H1 (cell line): ENCODE measurements around the gene MMP17. TPM values are rescaled to one million over a fixed set of nuclear protein-coding genes. Genes with fewer than 3 reads are reported as not detected.

Experiments used
- CTCF ChIA-PET: fragments of 300-600 bp; sonication (Branson Sonifier 250); formaldehyde crosslinking; loops from one replicate; lab custom pipeline; 2021; ENCODE audit not compliant: partially characterized antibody; lab: Charles Lee
- POLR2A ChIA-PET: fragments of 300-600 bp; sonication (Branson Sonifier 250); formaldehyde crosslinking; loops from one replicate; lab custom pipeline; 2021; ENCODE audit warnings: inconsistent platforms; ENCODE audit not compliant: partially characterized antibody; lab: Charles Lee
- DNase-seq, 2 experiments: peaks; one replicate each; pipeline versions ENCODE4 v3.0.0 to v3.0.0-alpha.2; 2010 to 2022; ENCODE audit warnings: low spot score in 2 of 2, low read depth in 1 of 2, mixed read lengths in 1 of 2
- FAIRE-seq: peaks from 2 replicates; lab custom pipeline; 2011; peaks lifted over from hg19 to GRCh38; lab: Jason Lieb, UNC
- H2AFZ ChIP-seq: 2 replicates; pipeline ENCODE4 v1.8.1; 2012; ENCODE audit warnings: low read length, inconsistent platforms
- H2AK5ac ChIP-seq: 2 replicates; pipeline ENCODE4 v1.6.1; 2013; ENCODE audit warnings: low read depth, low read length
- H2BK120ac ChIP-seq: replicated peaks from 2 replicates; pipeline ENCODE3; 2013; ENCODE audit warnings: low read depth, low read length, inconsistent platforms
- H2BK12ac ChIP-seq: 2 replicates; pipeline ENCODE4 v1.6.1; 2013; ENCODE audit warnings: low read depth, low read length
- H2BK15ac ChIP-seq: 2 replicates; pipeline ENCODE4 v1.6.1; 2013; ENCODE audit warnings: low read length
- H2BK20ac ChIP-seq: 2 replicates; pipeline ENCODE4 v1.6.1; 2013; ENCODE audit warnings: low read length
- H2BK5ac ChIP-seq: 2 replicates; pipeline ENCODE4 v1.6.1; 2013; ENCODE audit warnings: low read depth, low read length
- H3K14ac ChIP-seq: 2 replicates; pipeline ENCODE4 v1.6.1; 2013; ENCODE audit warnings: inconsistent platforms; ENCODE audit not compliant: insufficient read length
- H3K18ac ChIP-seq: 2 replicates; pipeline ENCODE4 v1.6.1; 2013; ENCODE audit warnings: low read length; ENCODE audit errors: extremely low read depth
- H3K23ac ChIP-seq: 2 replicates; pipeline ENCODE4 v1.6.1; 2013; ENCODE audit warnings: inconsistent platforms; ENCODE audit not compliant: insufficient read length
- H3K23me2 ChIP-seq: 2 replicates; pipeline ENCODE4 v1.6.1; 2013; ENCODE audit warnings: low read depth, low read length
- H3K27ac ChIP-seq: 2 replicates; pipeline ENCODE4 v1.6.1; 2011; ENCODE audit warnings: low read depth, low read length, inconsistent platforms
- H3K27me3 ChIP-seq, 4 experiments: replicated peaks in 1 of 4; 1 replicate in 1 of 4; 2 replicates in 3 of 4; pipeline versions ENCODE4 v1.6.1 to v1.8.1; 2011 to 2013; ENCODE audit warnings: low read length in 3 of 4, mild to moderate bottlenecking in 3 of 4, inconsistent platforms in 2 of 4, mixed read lengths in 2 of 4, moderate library complexity in 1 of 4; ENCODE audit not compliant: control insufficient read depth in 3 of 4, insufficient read depth in 3 of 4; ENCODE audit errors: extremely low read depth in 1 of 4
- H3K36me3 ChIP-seq, 4 experiments: 2 replicates each; pipeline versions ENCODE4 v1.6.1 to v1.8.1; 2011 to 2013; ENCODE audit warnings: mild to moderate bottlenecking in 4 of 4, low read length in 3 of 4, moderate library complexity in 2 of 4, control low read depth in 1 of 4, inconsistent platforms in 1 of 4; ENCODE audit not compliant: insufficient read depth in 4 of 4, control insufficient read depth in 2 of 4
- H3K4ac ChIP-seq: replicated peaks from 2 replicates; pipeline ENCODE3; 2013; ENCODE audit warnings: low read length, low read depth, mixed read lengths, inconsistent platforms; ENCODE audit not compliant: insufficient read length
- H3K4me1 ChIP-seq, 4 experiments: replicated peaks in 1 of 4; 1 replicate in 1 of 4; 2 replicates in 3 of 4; pipeline versions ENCODE4 v1.6.1 to v1.8.1; 2011 to 2013; ENCODE audit warnings: low read length in 3 of 4, inconsistent platforms in 2 of 4, mixed read lengths in 1 of 4; ENCODE audit not compliant: insufficient read depth in 4 of 4, control insufficient read depth in 3 of 4
- H3K4me2 ChIP-seq, 2 experiments: 2 replicates each; pipeline versions ENCODE4 v1.6.1 to v1.8.1; 2011 to 2013; ENCODE audit warnings: low read depth in 2 of 2, low read length in 2 of 2, control low read depth in 1 of 2, inconsistent platforms in 1 of 2, mild to moderate bottlenecking in 1 of 2; ENCODE audit not compliant: insufficient read depth in 1 of 2
- H3K4me3 ChIP-seq, 4 experiments: fragments of 200-600, 300-600 bp in 1 of 4; sonication (generic), shearing (Covaris generic), sonication (Bioruptor Twin) in 1 of 4; 2 replicates each; pipeline versions ENCODE4 v1.5.1 to v1.8.1; 2011 to 2016; ENCODE audit warnings: low read length in 4 of 4, low read depth in 3 of 4, control low read depth in 2 of 4, inconsistent platforms in 2 of 4, mild to moderate bottlenecking in 2 of 4, mixed read lengths in 1 of 4, moderate library complexity in 1 of 4; ENCODE audit not compliant: insufficient read depth in 2 of 4; ENCODE audit errors: extremely low read depth in 1 of 4
- H3K56ac ChIP-seq: replicated peaks from 2 replicates; pipeline ENCODE3; 2013; ENCODE audit warnings: low read depth, mild to moderate bottlenecking, mixed read lengths, low read length, inconsistent platforms; ENCODE audit not compliant: insufficient read length
- H3K79me1 ChIP-seq: 2 replicates; pipeline ENCODE4 v1.6.1; 2013; ENCODE audit warnings: low read depth, low read length, control low read depth
- H3K79me2 ChIP-seq, 2 experiments: 2 replicates each; pipeline versions ENCODE4 v1.6.1 to v1.8.1; 2012 to 2013; ENCODE audit warnings: low read length in 2 of 2, mild to moderate bottlenecking in 2 of 2, inconsistent platforms in 1 of 2; ENCODE audit not compliant: insufficient read depth in 2 of 2, control insufficient read depth in 1 of 2
- H3K9ac ChIP-seq, 4 experiments: replicated peaks in 1 of 4; 1 replicate in 1 of 4; 2 replicates in 3 of 4; pipeline versions ENCODE4 v1.6.1 to v1.8.1; 2011 to 2013; ENCODE audit warnings: low read depth in 3 of 4, low read length in 3 of 4, control low read depth in 2 of 4, mild to moderate bottlenecking in 2 of 4, moderate library complexity in 2 of 4, inconsistent platforms in 1 of 4; ENCODE audit errors: extremely low read depth in 1 of 4
- H3K9me3 ChIP-seq, 2 experiments: 2 replicates each; pipeline versions ENCODE4 v1.6.1 to v1.8.1; 2012 to 2013; ENCODE audit warnings: mild to moderate bottlenecking in 2 of 2, moderate library complexity in 2 of 2, control low read depth in 1 of 2, inconsistent platforms in 1 of 2, low read depth in 1 of 2, low read length in 1 of 2, mixed read lengths in 1 of 2; ENCODE audit not compliant: insufficient read depth in 2 of 2
- H4K20me1 ChIP-seq, 2 experiments: replicated peaks in 1 of 2; 2 replicates each; pipeline versions ENCODE3 to v1.8.1; 2011 to 2013; ENCODE audit warnings: inconsistent platforms in 2 of 2, low read length in 2 of 2, mild to moderate bottlenecking in 1 of 2; ENCODE audit not compliant: insufficient read depth in 2 of 2, control insufficient read depth in 1 of 2
- H4K5ac ChIP-seq: 2 replicates; pipeline ENCODE4 v1.6.1; 2013; ENCODE audit warnings: low read length, low read depth, mixed read lengths, inconsistent platforms; ENCODE audit not compliant: insufficient read length
- H4K8ac ChIP-seq: 2 replicates; pipeline ENCODE4 v1.8.0; 2013; ENCODE audit warnings: mild to moderate bottlenecking, moderate library complexity, low read length, inconsistent platforms; ENCODE audit not compliant: insufficient read depth; ENCODE audit errors: extremely low read depth
- H4K91ac ChIP-seq: replicated peaks from 2 replicates; pipeline ENCODE3; 2013; ENCODE audit warnings: low read length, mixed read lengths, inconsistent platforms; ENCODE audit not compliant: insufficient read length
- JUND ChIP-seq: IDR thresholded peaks from 2 replicates; pipeline ENCODE4 v1.6.1; 2011; ENCODE audit warnings: mild to moderate bottlenecking, improper control_type of control experiment, low read length
- KDM1A ChIP-seq: fragments of 200-600, 300-600 bp; sonication (generic); IDR thresholded peaks from 2 replicates; pipeline ENCODE4 v1.7.1; 2016; ENCODE audit warnings: mild to moderate bottlenecking, low read length, borderline replicate concordance
- TCF12 ChIP-seq: IDR thresholded peaks from 2 replicates; pipeline ENCODE4 v1.6.1; 2011; ENCODE audit warnings: low read depth, mild to moderate bottlenecking, low read length
- WGBS, 2 experiments: shearing (Covaris generic) in 1 of 2; methylation state at CpG; one replicate each; pipeline versions ENCODE4 v1.1.6 to v1.1.7; 2013 to 2015; ENCODE audit warnings: low lambda C conversion rate in 2 of 2, mixed read lengths in 2 of 2, inconsistent platforms in 1 of 2, low coverage in 1 of 2, missing lambda C conversion rate in 1 of 2; ENCODE audit not compliant: insufficient replicate concordance in 2 of 2, insufficient coverage in 1 of 2, insufficient read length in 1 of 2; ENCODE audit errors: extremely low coverage in 1 of 2, missing lambda C conversion rate in 1 of 2; 5-methylcytosine and 5-hydroxymethylcytosine counted together
- polyA plus RNA-seq, 7 experiments: library from polyadenylated mRNA; depleted of rRNA in 3 of 7; stranded (reverse) in 5 of 7; unstranded in 2 of 7; fragments of >200 nt in 5 of 7; fragments of 200-250 nt in 2 of 7; gene quantifications; 1 replicate in 5 of 7; 2 replicates in 1 of 7; 4 replicates in 1 of 7; pipeline versions ENCODE4 v1.2.1 to v1.2.3, GENCODE V29; 2011 to 2013; ENCODE audit warnings: missing spikeins in 2 of 7, mixed read lengths in 2 of 7
- total RNA-seq: library from RNA; stranded (reverse); fragmentation: NEBNext Ultra II Directional; extraction: Animal tissue kit (Norgen Biotek cat#: 25700); gene quantifications from 2 replicates; pipeline ENCODE4 v1.2.1, GENCODE V29; 2021

Gene MMP17
- total and polyA plus RNA-seq, 2 of the 8 experiments (the other 6 are each of a cell fraction or from before 2014, with no cell fraction given), result 41.3 to 53.8 TPM

GRCh38 chr12:131782061-131782460 lies 46.1 kb upstream of the MMP17 start:
- Histone ChIP-seq H3K36me3 (peaks cover 3 to 18% (median 12%) of the 10 kb centered on the region in 4 experiments; a peak in 7 of 8 replicates), H2BK120ac (no peak overlapping the region), H3K27me3 (no peaks in the 10 kb centered on the region), H3K4ac (no peak overlapping the region), H3K14ac (no peak overlapping the region), H3K4me1 (peaks cover 8 to 20% (median 12%) of the 10 kb centered on the region in 4 experiments), H3K9ac (no peak overlapping the region), H3K27ac (no peak overlapping the region), H2BK5ac (no peak overlapping the region), H4K91ac (no peak overlapping the region), H2AK5ac (no peak overlapping the region), H3K23me2 (no peaks in the 10 kb centered on the region), H3K9me3 (no peaks in the 10 kb centered on the region), H3K79me1 (no peaks in the 10 kb centered on the region), H3K4me3 (no peak overlapping the region), H3K18ac (no peak overlapping the region), H3K79me2 (no peaks in the 10 kb centered on the region), H2BK15ac (no peak overlapping the region), H3K4me2 (no peak overlapping the region), H4K20me1 (no peaks in the 10 kb centered on the region), H2BK20ac (no peak overlapping the region), H3K23ac (no peak overlapping the region), H4K5ac (no peak overlapping the region), H3K56ac (no peak overlapping the region), H2BK12ac (no peak overlapping the region), H4K8ac (no peak overlapping the region), H2AFZ (no peak overlapping the region)
- DNase-seq (no peak), FAIRE-seq (no peak)
- 98% methylated on average over 2 of the region's 2 CpGs; no CpG with 5 or more reads in 1 of the 2 experiments for WGBS, 2 experiments
- ChIA-PET CTCF (interaction anchor here (0.8 to 3.4 kb wide), 2 partner anchors 19 to 28 kb away, joined by 3 to 14 read pairs; no protein-coding TSS in a partner anchor), POLR2A (no interaction called here)
- TF ChIP-seq JUND (no peak), TCF12 (no peak), KDM1A (no peak)
